Peyer's patch (tissue), 4 donors: ENCODE results near the gene SOX18.

ENCODE experiments used
- CTCF ChIP-seq, 6 experiments: fragments of 450-650 bp in 4 of 6; fragments of 200-600 bp in 2 of 6; sonication (generic) in 1 of 6; IDR thresholded peaks; one replicate each; pipeline ENCODE4 v1.5.1; 2017 to 2019; ENCODE audit warnings: antibody characterized with exemption in 6 of 6, mild to moderate bottlenecking in 3 of 6, moderate library complexity in 1 of 6
- POLR2A ChIP-seq, 2 donors: fragments of 450-650 bp; IDR thresholded peaks; one replicate each; pipeline ENCODE4 v1.5.1; 2017; ENCODE audit warnings: antibody characterized with exemption in 2 of 2, mild to moderate bottlenecking in 2 of 2, moderate library complexity in 2 of 2

GRCh38 chr20:64082126-64082731, 32.8 kb upstream of the SOX18 start:
- TF ChIP-seq CTCF (IDR thresholded peaks at IDR 0.05) (no peak), POLR2A (IDR thresholded peaks at IDR 0.05) (no peak)
